Measurements from ENCODE around the gene SHBG.

SHBG gene

DNA sequence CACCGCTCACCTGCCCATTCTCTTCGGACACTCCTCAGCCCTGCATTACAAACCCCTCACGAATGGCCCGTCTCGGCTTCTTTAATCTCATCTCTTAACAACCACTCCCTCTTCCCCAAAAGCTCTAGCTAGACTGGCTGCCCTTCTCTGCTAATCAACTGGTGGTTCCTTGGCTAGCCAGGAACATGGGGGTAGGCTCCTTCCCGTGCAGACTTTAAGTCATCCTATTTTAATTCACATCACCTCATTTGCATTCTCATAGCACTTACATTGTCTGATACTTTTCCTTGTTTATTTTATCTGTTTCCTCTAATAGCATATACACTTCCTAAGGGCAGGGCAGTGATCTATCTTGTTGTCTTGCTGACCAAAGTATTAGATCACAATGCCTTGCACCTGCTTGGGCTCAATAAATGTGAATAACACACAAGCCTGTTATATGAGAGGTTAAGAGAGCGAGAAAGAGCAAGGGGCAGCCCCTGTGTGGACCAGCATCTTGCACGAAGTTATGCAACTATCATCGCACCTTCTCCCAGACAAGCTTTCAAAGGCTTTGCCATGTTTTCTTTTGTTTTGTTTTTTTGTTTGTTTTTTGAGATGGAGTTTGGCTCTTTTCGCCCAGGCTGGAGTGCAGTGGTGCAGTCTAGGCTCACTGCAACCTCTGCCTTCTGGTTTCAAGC is 47.6 kb downstream of the SHBG start:
- DNase-seq (ENCODE audit: low read depth): no peak
- TF ChIP-seq, protein P1, sequence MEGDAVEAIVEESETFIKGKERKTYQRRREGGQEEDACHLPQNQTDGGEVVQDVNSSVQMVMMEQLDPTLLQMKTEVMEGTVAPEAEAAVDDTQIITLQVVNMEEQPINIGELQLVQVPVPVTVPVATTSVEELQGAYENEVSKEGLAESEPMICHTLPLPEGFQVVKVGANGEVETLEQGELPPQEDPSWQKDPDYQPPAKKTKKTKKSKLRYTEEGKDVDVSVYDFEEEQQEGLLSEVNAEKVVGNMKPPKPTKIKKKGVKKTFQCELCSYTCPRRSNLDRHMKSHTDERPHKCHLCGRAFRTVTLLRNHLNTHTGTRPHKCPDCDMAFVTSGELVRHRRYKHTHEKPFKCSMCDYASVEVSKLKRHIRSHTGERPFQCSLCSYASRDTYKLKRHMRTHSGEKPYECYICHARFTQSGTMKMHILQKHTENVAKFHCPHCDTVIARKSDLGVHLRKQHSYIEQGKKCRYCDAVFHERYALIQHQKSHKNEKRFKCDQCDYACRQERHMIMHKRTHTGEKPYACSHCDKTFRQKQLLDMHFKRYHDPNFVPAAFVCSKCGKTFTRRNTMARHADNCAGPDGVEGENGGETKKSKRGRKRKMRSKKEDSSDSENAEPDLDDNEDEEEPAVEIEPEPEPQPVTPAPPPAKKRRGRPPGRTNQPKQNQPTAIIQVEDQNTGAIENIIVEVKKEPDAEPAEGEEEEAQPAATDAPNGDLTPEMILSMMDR (IDR thresholded peaks at IDR 0.05; ENCODE audit: insufficient read depth, low read depth, low read length, missing control alignments): no peak

More for the DNA sequence above, 47.6 kb downstream of the SHBG start:
- no peak overlapping the region for H3K4me3 ChIP-seq (ENCODE audit: low read length)

Data from epithelial cell of esophagus (primary cell).